HepG2 (cell line): Measurements from ENCODE around the gene ARFGAP1. TPM values are rescaled to one million over a fixed set of nuclear protein-coding genes. Genes with fewer than 3 reads are reported as not detected.

ENCODE experiments used
- ATAC-seq: fragments of 200-7000 bp; cut with Tn5 transposase; 3 replicates; pipeline ENCODE4 v1.9.1; 2020; ENCODE audit warnings: mild to moderate bottlenecking, moderate library complexity
- BruUV-seq: library from RNA; stranded (reverse); fragments of 400-500 nt; replicated peaks from 2 replicates; lab custom pipeline; 2021; lab: Mats Ljungman, UMichigan
- CTCF ChIA-PET: fragments of 300-600 bp; formaldehyde crosslinking; extraction: SDS; loops from one replicate; lab custom pipeline; 2021; ENCODE audit warnings: low total read pairs, inconsistent platforms, low intra/inter-chr PET ratio; lab: Yijun Ruan, JAX
- POLR2A ChIA-PET: fragments of 350-600 bp; sonication (Branson Sonifier 250); formaldehyde crosslinking; loops from one replicate; lab custom pipeline; 2020; ENCODE audit warnings: antibody characterized with exemption, inconsistent platforms; lab: Yijun Ruan, JAX
- DNase-seq: peaks from one replicate; pipeline ENCODE4 v3.0.0-alpha.2; 2015; ENCODE audit warnings: low spot score
- FAIRE-seq: peaks from 3 replicates; lab custom pipeline; 2011; peaks lifted over from hg19 to GRCh38; lab: Jason Lieb, UNC
- H2AFZ ChIP-seq: one replicate; pipeline ENCODE4 v1.6.1; 2011; ENCODE audit warnings: low read length, inconsistent platforms
- H3K27ac ChIP-seq: fragments of 300-600 bp; 3 replicates; pipeline ENCODE4 v1.8.0; 2011; ENCODE audit warnings: mixed run types, mild to moderate bottlenecking, mixed read lengths, low read length, inconsistent platforms; ENCODE audit not compliant: insufficient read depth; ENCODE audit errors: extremely low read length
- H3K27me3 ChIP-seq, 2 experiments: fragments of 200-600 bp in 1 of 2; 2 replicates in 1 of 2; 3 replicates in 1 of 2; pipeline versions ENCODE4 v1.6.0 to v1.8.0; 2011; ENCODE audit warnings: low read length in 2 of 2, mild to moderate bottlenecking in 2 of 2, moderate library complexity in 2 of 2, inconsistent platforms in 1 of 2; ENCODE audit not compliant: insufficient read depth in 2 of 2, control insufficient read depth in 1 of 2
- H3K36me3 ChIP-seq, 2 experiments: fragments of 200-600 bp in 1 of 2; replicated peaks in 1 of 2; 2 replicates in 1 of 2; 3 replicates in 1 of 2; pipeline versions ENCODE4 v1.5.1 to v1.8.0; 2011; ENCODE audit warnings: low read length in 2 of 2, inconsistent platforms in 1 of 2; ENCODE audit not compliant: insufficient read depth in 2 of 2, control insufficient read depth in 1 of 2
- H3K4me1 ChIP-seq: 2 replicates; pipeline ENCODE4 v1.5.1; 2012; ENCODE audit warnings: low read length, inconsistent platforms; ENCODE audit not compliant: insufficient read depth
- H3K4me2 ChIP-seq: 2 replicates; pipeline ENCODE4 v1.6.0; 2011; ENCODE audit warnings: low read depth, low read length, inconsistent platforms
- H3K4me3 ChIP-seq, 3 experiments: fragments of 200-600 bp in 1 of 3; sonication (generic), shearing (Covaris generic) in 1 of 3; replicated peaks in 1 of 3; 2 replicates each; pipeline ENCODE4 v1.5.1; 2011 to 2016; ENCODE audit warnings: low read length in 3 of 3, inconsistent platforms in 2 of 3, low read depth in 2 of 3, mild to moderate bottlenecking in 2 of 3, control low read depth in 1 of 3, mixed read lengths in 1 of 3; ENCODE audit not compliant: insufficient read depth in 1 of 3
- H3K79me2 ChIP-seq: one replicate; pipeline ENCODE4 v1.6.1; 2011; ENCODE audit warnings: low read length, inconsistent platforms; ENCODE audit not compliant: insufficient read depth
- H3K9ac ChIP-seq: 2 replicates; pipeline ENCODE4 v1.6.0; 2011; ENCODE audit warnings: mild to moderate bottlenecking, low read depth, low read length, inconsistent platforms; ENCODE audit not compliant: insufficient read depth
- H3K9me3 ChIP-seq: 2 replicates; pipeline ENCODE4 v1.5.1; 2012; ENCODE audit warnings: mild to moderate bottlenecking, low read length
- H4K20me1 ChIP-seq: 2 replicates; pipeline ENCODE4 v1.6.0; 2011; ENCODE audit warnings: inconsistent platforms, mild to moderate bottlenecking, low read length, moderate library complexity; ENCODE audit not compliant: insufficient read depth
- FOXC1 ChIP-seq: sonication (generic); formaldehyde crosslinking; IDR thresholded peaks from 2 replicates; pipeline ENCODE4 v1.8.0; 2022; ENCODE audit warnings: mild to moderate bottlenecking, missing genetic modification reagents, borderline replicate concordance
- MATR3 ChIP-seq: sonication (generic); formaldehyde crosslinking; IDR thresholded peaks from 2 replicates; pipeline ENCODE4 v1.4.0; 2020; ENCODE audit warnings: missing genetic modification reagents
- RXRB ChIP-seq: IDR thresholded peaks from 2 replicates; pipeline ENCODE4 v1.6.1; 2016; ENCODE audit warnings: borderline replicate concordance, missing genetic modification reagents, missing compliant biosample characterization
- SAFB2 ChIP-seq: sonication (generic); formaldehyde crosslinking; IDR thresholded peaks from 2 replicates; pipeline ENCODE4 v1.5.1; 2020; ENCODE audit warnings: missing genetic modification reagents, low read depth, mild to moderate bottlenecking, borderline replicate concordance
- ZFP37 ChIP-seq: sonication (generic); formaldehyde crosslinking; IDR thresholded peaks from 2 replicates; pipeline ENCODE4 v1.4.0; 2020; ENCODE audit warnings: missing genetic modification reagents, borderline replicate concordance
- WGBS: methylation state at CpG from one replicate; pipeline ENCODE4 v1.1.6; 2017; ENCODE audit warnings: low lambda C conversion rate; 5-methylcytosine and 5-hydroxymethylcytosine counted together
- in situ Hi-C: cut with HindIII; loops from 2 replicates; pipeline ENCODE4 v1.10.0; 2017; ENCODE audit warnings: low pct_unique_long_range_greater_than_20kb; ENCODE audit not compliant: extremely low pct_ligation_motif_present
- intact Hi-C: fragments of 100-400 bp; cut with micrococcal nuclease; formaldehyde crosslinking; loops from one replicate; pipeline ENCODE4 v1.10.0; 2022; ENCODE audit not compliant: unreplicated experiment
- polyA plus RNA-seq, 8 experiments: library from polyadenylated mRNA; depleted of rRNA in 3 of 8; stranded (reverse) in 7 of 8; unstranded in 1 of 8; fragments of >200 nt; fragmentation: Illumina TruSeq in 4 of 8; extraction: Trizol in 4 of 8; gene quantifications; 2 replicates each; pipeline versions ENCODE4 v1.2.1 to v1.2.3, GENCODE V29; 2011 to 2016; ENCODE audit warnings: low read depth in 4 of 8, missing spikeins in 1 of 8, mixed read lengths in 1 of 8; ENCODE audit not compliant: insufficient read depth in 1 of 8
- total RNA-seq, 5 experiments: library from RNA; depleted of rRNA; stranded (reverse); fragments of >200 nt; fragmentation: Illumina TruSeq; extraction: Trizol; gene quantifications; 2 replicates each; pipeline ENCODE4 v1.2.3, GENCODE V29; 2016; ENCODE audit warnings: low read depth in 1 of 5
- TF ChIP-seq, protein P1 (sequence below): sonication (generic); formaldehyde crosslinking; IDR thresholded peaks from 2 replicates; pipeline ENCODE4 v1.4.0; 2020; ENCODE audit warnings: missing genetic modification reagents, borderline replicate concordance

ARFGAP1 gene
- total and polyA plus RNA-seq, 2 of the 13 experiments (the other 11 are each of a cell fraction or from before 2014, with no cell fraction given): 132 TPM

DNA sequence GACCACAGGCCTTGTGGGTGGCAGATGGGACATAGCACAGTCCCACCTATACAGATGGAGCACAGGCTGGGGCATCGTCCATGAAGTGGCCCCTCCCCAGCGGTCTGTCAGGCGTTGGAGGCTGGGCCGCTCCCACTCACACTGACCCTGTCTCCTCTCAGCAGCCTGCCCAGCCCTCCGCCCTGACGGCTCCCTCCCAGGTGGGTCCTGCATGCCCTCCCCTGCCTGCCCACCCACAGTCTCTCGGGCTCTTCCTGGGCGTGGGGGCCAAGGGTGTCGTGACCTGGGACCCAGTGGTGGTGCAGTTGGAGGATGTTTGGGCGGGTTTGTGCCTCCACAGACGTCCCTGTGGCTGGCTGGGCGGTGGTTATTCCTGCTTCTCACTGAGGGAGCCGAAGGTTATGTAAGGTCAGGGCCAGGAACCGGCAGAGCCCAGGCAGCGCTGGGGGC, 42.7 kb downstream of the ARFGAP1 start:
- H3K27me3 ChIP-seq: peaks cover 10 to 61% of the 10 kb centered on the region in 2 experiments; a peak in 4 of 5 replicates
- ChIA-PET CTCF (no interaction called here), POLR2A (no interaction called here)
- no peak; the same call in 2 of the 3 replicates for ATAC-seq
- no peak overlapping the region for H2AFZ ChIP-seq
- no peak overlapping the region for H3K27ac ChIP-seq
- H3K4me2 ChIP-seq: no peak overlapping the region
- H3K79me2 ChIP-seq: no peaks in the 10 kb centered on the region
- H3K36me3 ChIP-seq: no peaks in the 10 kb centered on the region
- no peak for FAIRE-seq
- H3K9me3 ChIP-seq: no peaks in the 10 kb centered on the region
- H3K4me3 ChIP-seq: no peak overlapping the region
- TF ChIP-seq SAFB2 (CRISPR knock-in tag): 0 out of 2 replicates have a peak, but pooled peaks have one; percentile 19
- peak; percentile 61 for TF ChIP-seq RXRB (CRISPR knock-in tag)
- TF ChIP-seq, protein P1, sequence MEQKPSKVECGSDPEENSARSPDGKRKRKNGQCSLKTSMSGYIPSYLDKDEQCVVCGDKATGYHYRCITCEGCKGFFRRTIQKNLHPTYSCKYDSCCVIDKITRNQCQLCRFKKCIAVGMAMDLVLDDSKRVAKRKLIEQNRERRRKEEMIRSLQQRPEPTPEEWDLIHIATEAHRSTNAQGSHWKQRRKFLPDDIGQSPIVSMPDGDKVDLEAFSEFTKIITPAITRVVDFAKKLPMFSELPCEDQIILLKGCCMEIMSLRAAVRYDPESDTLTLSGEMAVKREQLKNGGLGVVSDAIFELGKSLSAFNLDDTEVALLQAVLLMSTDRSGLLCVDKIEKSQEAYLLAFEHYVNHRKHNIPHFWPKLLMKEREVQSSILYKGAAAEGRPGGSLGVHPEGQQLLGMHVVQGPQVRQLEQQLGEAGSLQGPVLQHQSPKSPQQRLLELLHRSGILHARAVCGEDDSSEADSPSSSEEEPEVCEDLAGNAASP (CRISPR knock-in tag): peak; percentile 88; the same call in 1 of the 2 replicates
- TF ChIP-seq FOXC1 (CRISPR knock-in tag): no peak
- TF ChIP-seq ZFP37 (CRISPR knock-in tag): no peak
- 0 out of 2 replicates have a peak, but pooled peaks have one; percentile 37 for TF ChIP-seq MATR3 (CRISPR knock-in tag)
- in situ Hi-C loops: no loop called here
- peaks cover 8% of the 10 kb centered on the region; the same call in 1 of the 2 replicates for H4K20me1 ChIP-seq
- DNase-seq: no peak
- H3K4me1 ChIP-seq: no peaks in the 10 kb centered on the region
- H3K9ac ChIP-seq: no peak overlapping the region
- no TSS peak for BruUV-seq
- intact Hi-C loops: no loop called here
- 10% methylated on average over 14 of the region's 15 CpGs for WGBS
